ENCODE data around the gene KRT39.

Gene KRT39

GRCh38 chr17:40981115-40981514, 14.4 kb upstream of the KRT39 start:
- Histone ChIP-seq H3K9me3 (ENCODE audit: control insufficient read depth, insufficient read depth, low read length) (no peaks in the 10 kb centered on the region), H3K27me3 (ENCODE audit: control insufficient read depth, insufficient read depth, low read length) (no peaks in the 10 kb centered on the region), H3K4me3 (ENCODE audit: low read length) (no peak overlapping the region), H3K27ac (ENCODE audit: low read length) (no peak overlapping the region), H3K36me3 (ENCODE audit: control insufficient read depth, insufficient read depth, low read length) (no peaks in the 10 kb centered on the region), H3K4me1 (ENCODE audit: control insufficient read depth, insufficient read depth, low read length) (no peaks in the 10 kb centered on the region)
- WGBS (ENCODE audit: insufficient coverage, insufficient read length) = no CpG with 5 or more reads among the region's 5 CpGs
- no peak for DNase-seq (ENCODE audit: low read depth, low spot score)

- no peaks in the 10 kb centered on the region for H3K9me3 ChIP-seq (ENCODE audit: control insufficient read depth, insufficient read depth, low read length)
- no peak for DNase-seq (ENCODE audit: low read depth, low spot score)
- H3K4me3 ChIP-seq (ENCODE audit: low read length) = no peak overlapping the region
- no peaks in the 10 kb centered on the region for H3K4me1 ChIP-seq (ENCODE audit: control insufficient read depth, insufficient read depth, low read length)
- H3K36me3 ChIP-seq (ENCODE audit: control insufficient read depth, insufficient read depth, low read length) = no peaks in the 10 kb centered on the region
- no CpG with 5 or more reads among the region's 8 CpGs for WGBS (ENCODE audit: insufficient coverage, insufficient read length)
- no peak overlapping the region for H3K27ac ChIP-seq (ENCODE audit: low read length)
- H3K27me3 ChIP-seq (ENCODE audit: control insufficient read depth, insufficient read depth, low read length) = no peaks in the 10 kb centered on the region
These were observed 13.8 kb upstream of the KRT39 start for GRCh38 chr17:40980596-40980995.

GRCh38 chr17:40980117-40980516, 13.4 kb upstream of the KRT39 start:
- no peaks in the 10 kb centered on the region for H3K9me3 ChIP-seq (ENCODE audit: control insufficient read depth, insufficient read depth, low read length)
- no peak overlapping the region for H3K27ac ChIP-seq (ENCODE audit: low read length)
- no peaks in the 10 kb centered on the region for H3K27me3 ChIP-seq (ENCODE audit: control insufficient read depth, insufficient read depth, low read length)
- no peak for DNase-seq (ENCODE audit: low read depth, low spot score)
- H3K4me1 ChIP-seq (ENCODE audit: control insufficient read depth, insufficient read depth, low read length) = no peaks in the 10 kb centered on the region
- no peaks in the 10 kb centered on the region for H3K36me3 ChIP-seq (ENCODE audit: control insufficient read depth, insufficient read depth, low read length)
- H3K4me3 ChIP-seq (ENCODE audit: low read length) = no peak overlapping the region
- no CpG with 5 or more reads among the region's 3 CpGs for WGBS (ENCODE audit: insufficient coverage, insufficient read length)

- H3K27ac ChIP-seq (ENCODE audit: low read length) = no peak overlapping the region
- H3K4me1 ChIP-seq (ENCODE audit: control insufficient read depth, insufficient read depth, low read length) = no peaks in the 10 kb centered on the region
- no peaks in the 10 kb centered on the region for H3K27me3 ChIP-seq (ENCODE audit: control insufficient read depth, insufficient read depth, low read length)
- no peaks in the 10 kb centered on the region for H3K36me3 ChIP-seq (ENCODE audit: control insufficient read depth, insufficient read depth, low read length)
- DNase-seq (ENCODE audit: low read depth, low spot score) = no peak
- no peaks in the 10 kb centered on the region for H3K9me3 ChIP-seq (ENCODE audit: control insufficient read depth, insufficient read depth, low read length)
- no peak overlapping the region for H3K4me3 ChIP-seq (ENCODE audit: low read length)
- no CpG with 5 or more reads among the region's 13 CpGs for WGBS (ENCODE audit: insufficient coverage, insufficient read length)
These were observed 11.9 kb upstream of the KRT39 start for GRCh38 chr17:40978575-40979151.

- Histone ChIP-seq H3K4me3 (ENCODE audit: low read length) (no peak overlapping the region), H3K36me3 (ENCODE audit: control insufficient read depth, insufficient read depth, low read length) (no peaks in the 10 kb centered on the region), H3K27ac (ENCODE audit: low read length) (no peak overlapping the region), H3K4me1 (ENCODE audit: control insufficient read depth, insufficient read depth, low read length) (no peaks in the 10 kb centered on the region), H3K27me3 (ENCODE audit: control insufficient read depth, insufficient read depth, low read length) (no peaks in the 10 kb centered on the region), H3K9me3 (ENCODE audit: control insufficient read depth, insufficient read depth, low read length) (no peaks in the 10 kb centered on the region)
- DNase-seq (ENCODE audit: low read depth, low spot score) = no peak
These were observed 8.8 kb upstream of the KRT39 start for GRCh38 chr17:40975516-40975915.

- 100% methylated on average over 2 of the region's 3 CpGs for WGBS (ENCODE audit: insufficient coverage, insufficient read length)
- H3K27me3 ChIP-seq (ENCODE audit: control insufficient read depth, insufficient read depth, low read length) = no peaks in the 10 kb centered on the region
These were observed 7.6 kb upstream of the KRT39 start for GRCh38 chr17:40974366-40974765.

GRCh38 chr17:40967582-40967981, 834 bp upstream of the KRT39 start:
- no peaks in the 10 kb centered on the region for H3K4me1 ChIP-seq (ENCODE audit: control insufficient read depth, insufficient read depth, low read length)
- no peak for DNase-seq (ENCODE audit: low read depth, low spot score)
- H3K36me3 ChIP-seq (ENCODE audit: control insufficient read depth, insufficient read depth, low read length) = no peaks in the 10 kb centered on the region
- H3K27ac ChIP-seq (ENCODE audit: low read length) = no peak overlapping the region
- no peaks in the 10 kb centered on the region for H3K9me3 ChIP-seq (ENCODE audit: control insufficient read depth, insufficient read depth, low read length)
- no peak overlapping the region for H3K4me3 ChIP-seq (ENCODE audit: low read length)
- no peaks in the 10 kb centered on the region for H3K27me3 ChIP-seq (ENCODE audit: control insufficient read depth, insufficient read depth, low read length)
- WGBS (ENCODE audit: insufficient coverage, insufficient read length) = no CpG with 5 or more reads among the region's 1 CpG

More at GRCh38 chr17:40974366-40974765, 7.6 kb upstream of the KRT39 start:
- H3K27ac ChIP-seq (ENCODE audit: low read length) = no peak overlapping the region
- no peaks in the 10 kb centered on the region for H3K9me3 ChIP-seq (ENCODE audit: control insufficient read depth, insufficient read depth, low read length)
- H3K4me3 ChIP-seq (ENCODE audit: low read length) = no peak overlapping the region
- H3K36me3 ChIP-seq (ENCODE audit: control insufficient read depth, insufficient read depth, low read length) = no peaks in the 10 kb centered on the region
- no peaks in the 10 kb centered on the region for H3K4me1 ChIP-seq (ENCODE audit: control insufficient read depth, insufficient read depth, low read length)
- DNase-seq (ENCODE audit: low read depth, low spot score) = no peak

- no peaks in the 10 kb centered on the region for H3K36me3 ChIP-seq (ENCODE audit: control insufficient read depth, insufficient read depth, low read length)
- H3K4me1 ChIP-seq (ENCODE audit: control insufficient read depth, insufficient read depth, low read length) = no peaks in the 10 kb centered on the region; the same call in 1 of the 2 replicates
- DNase-seq (ENCODE audit: low read depth, low spot score) = no peak
- no peaks in the 10 kb centered on the region for H3K27me3 ChIP-seq (ENCODE audit: control insufficient read depth, insufficient read depth, low read length)
- no CpG with 5 or more reads among the region's 1 CpG for WGBS (ENCODE audit: insufficient coverage, insufficient read length)
- no peak overlapping the region for H3K4me3 ChIP-seq (ENCODE audit: low read length)
- H3K27ac ChIP-seq (ENCODE audit: low read length) = no peak overlapping the region
- H3K9me3 ChIP-seq (ENCODE audit: control insufficient read depth, insufficient read depth, low read length) = no peaks in the 10 kb centered on the region
These were observed 2.9 kb downstream of the KRT39 start for GRCh38 chr17:40963838-40964237.

GRCh38 chr17:40962059-40962561, 4.6 kb downstream of the KRT39 start:
- Histone ChIP-seq H3K36me3 (ENCODE audit: control insufficient read depth, insufficient read depth, low read length) (no peaks in the 10 kb centered on the region), H3K27me3 (ENCODE audit: control insufficient read depth, insufficient read depth, low read length) (no peaks in the 10 kb centered on the region), H3K4me1 (ENCODE audit: control insufficient read depth, insufficient read depth, low read length) (peaks cover 3% of the 10 kb centered on the region; the same call in 1 of the 2 replicates), H3K27ac (ENCODE audit: low read length) (no peak overlapping the region), H3K9me3 (ENCODE audit: control insufficient read depth, insufficient read depth, low read length) (no peaks in the 10 kb centered on the region), H3K4me3 (ENCODE audit: low read length) (no peak overlapping the region)
- no peak for DNase-seq (ENCODE audit: low read depth, low spot score)
- no CpG with 5 or more reads among the region's 4 CpGs for WGBS (ENCODE audit: insufficient coverage, insufficient read length)

GRCh38 chr17:40961591-40961990, 5.2 kb downstream of the KRT39 start:
- Histone ChIP-seq H3K27ac (ENCODE audit: low read length) (no peak overlapping the region), H3K27me3 (ENCODE audit: control insufficient read depth, insufficient read depth, low read length) (no peaks in the 10 kb centered on the region), H3K4me1 (ENCODE audit: control insufficient read depth, insufficient read depth, low read length) (peaks cover 3% of the 10 kb centered on the region; the same call in 1 of the 2 replicates), H3K4me3 (ENCODE audit: low read length) (no peak overlapping the region), H3K36me3 (ENCODE audit: control insufficient read depth, insufficient read depth, low read length) (no peaks in the 10 kb centered on the region), H3K9me3 (ENCODE audit: control insufficient read depth, insufficient read depth, low read length) (no peaks in the 10 kb centered on the region)
- no CpG with 5 or more reads among the region's 1 CpG for WGBS (ENCODE audit: insufficient coverage, insufficient read length)
- DNase-seq (ENCODE audit: low read depth, low spot score) = no peak

GRCh38 chr17:40960144-40960543, 6.6 kb downstream of the KRT39 start:
- no peak overlapping the region for H3K27ac ChIP-seq (ENCODE audit: low read length)
- H3K4me1 ChIP-seq (ENCODE audit: control insufficient read depth, insufficient read depth, low read length) = peaks cover 3% of the 10 kb centered on the region; the same call in 1 of the 2 replicates
- H3K4me3 ChIP-seq (ENCODE audit: low read length) = no peak overlapping the region
- no peaks in the 10 kb centered on the region for H3K9me3 ChIP-seq (ENCODE audit: control insufficient read depth, insufficient read depth, low read length)
- no peaks in the 10 kb centered on the region for H3K27me3 ChIP-seq (ENCODE audit: control insufficient read depth, insufficient read depth, low read length)
- no CpG with 5 or more reads among the region's 10 CpGs for whole genome bisulfite sequencing (ENCODE audit: insufficient coverage, insufficient read length)
- no peaks in the 10 kb centered on the region for H3K36me3 ChIP-seq (ENCODE audit: control insufficient read depth, insufficient read depth, low read length)
- DNase-seq (ENCODE audit: low read depth, low spot score) = no peak

Measured in iPS DF 6.9 (cell line).